AG10803 (cell line): ENCODE measurements around the gene PRICKLE2.

Experiments used
- DNase-seq: peaks from one replicate; pipeline ENCODE4 v3.0.0; 2010; ENCODE audit warnings: low read depth
- H3K4me3 ChIP-seq: 2 replicates; pipeline ENCODE4 v1.5.1; 2011; ENCODE audit warnings: mild to moderate bottlenecking, low read length, control low read depth
- CTCF ChIP-seq: conservative IDR thresholded peaks from 2 replicates; pipeline ENCODE4 v1.5.1; 2011; ENCODE audit warnings: mild to moderate bottlenecking, low read length, control low read depth, inconsistent platforms

The PRICKLE2 gene

GRCh38 chr3:64214381-64215018 is 10.8 kb downstream of the PRICKLE2 start:
- peak overlapping the region; percentile 49 for H3K4me3 ChIP-seq
- DNase-seq = peak; percentile 45
- TF ChIP-seq CTCF = no peak

- peak overlapping the region; percentile 49 for H3K4me3 ChIP-seq
- TF ChIP-seq CTCF = no peak
- peak; percentile 82 for DNase-seq
Measured at GRCh38 chr3:64213962-64214379, 11.3 kb downstream of the PRICKLE2 start.

- DNase-seq = no peak
- peak overlapping the region; percentile 49 for H3K4me3 ChIP-seq
- TF ChIP-seq CTCF = no peak
Measured at GRCh38 chr3:64213224-64213878, 11.9 kb downstream of the PRICKLE2 start.

GRCh38 chr3:64209866-64210621 is 15.2 kb downstream of the PRICKLE2 start:
- H3K4me3 ChIP-seq = no peak overlapping the region
- no peak for TF ChIP-seq CTCF
- peak; percentile 85 for DNase-seq

- no peak overlapping the region for H3K4me3 ChIP-seq
- no peak for TF ChIP-seq CTCF
- DNase-seq = peak; percentile 63
Measured at GRCh38 chr3:64207289-64208080, 17.8 kb downstream of the PRICKLE2 start.

- no peak for TF ChIP-seq CTCF
- DNase-seq = no peak
Measured at GRCh38 chr3:64203969-64204908, 21.0 kb downstream of the PRICKLE2 start.

More at GRCh38 chr3:64203969-64204908, 21.0 kb downstream of the PRICKLE2 start:
- no peak overlapping the region for H3K4me3 ChIP-seq
